ENCODE measurements around the gene STAT6. TPM values are rescaled to one million over a fixed set of nuclear protein-coding genes. Genes with fewer than 3 reads are reported as not detected.
"Not testable (repeated sequence)": the region's sequence is repeated elsewhere in the genome, so short reads cannot be mapped to it uniquely, and the experiment has no call there.

The STAT6 gene
- total RNA-seq, 1 experiment from 2014 or later: 122 TPM

GRCh38 chr12:57078519-57079404, 32.4 kb downstream of the STAT6 start, which contains the start of gene NEMP1:
Gene NEMP1 (minus strand): TSS chr12:57078791. CDS start chr12:57078745, 46 bp downstream.
- H3K4me2 ChIP-seq: peak within 1 kb of the TSS; percentile 94
- peak; percentile 96 to 100 for DNase-seq
- H4K20me1 ChIP-seq (ENCODE audit: insufficient read depth): no peaks in the 10 kb centered on the region
- H3K4me3 ChIP-seq: peak within 1 kb of the TSS; percentile 90
- H3K27ac ChIP-seq: peak within 1 kb of the TSS; percentile 59
- peaks cover 18% of the 10 kb centered on the region for H3K79me2 ChIP-seq (ENCODE audit: low read depth)
- peaks cover 13% of the 10 kb centered on the region for H3K4me1 ChIP-seq (replicated peaks; ENCODE audit: insufficient read depth)
- no peaks in the 10 kb centered on the region for H3K27me3 ChIP-seq (ENCODE audit: insufficient read depth, low read depth)
- no TSS peak for BruUV-seq (replicated peaks)
- POLR2A ChIA-PET (ENCODE audit: unreplicated experiment): interaction anchor here (0.6 to 1.2 kb wide), 7 partner anchors 9 to 745 kb away, joined by 3 to 16 read pairs (median 4); partner anchors contain the start of genes NAB2, PAN2 and ZBTB39
- no peaks in the 10 kb centered on the region for H3K9me3 ChIP-seq (ENCODE audit: insufficient read depth, low read depth)
- no peaks in the 10 kb centered on the region for H3F3A ChIP-seq (ENCODE audit: insufficient read depth, low read depth)
- no peaks in the 10 kb centered on the region for H3K36me3 ChIP-seq (ENCODE audit: low read depth)
- H3K9me2 ChIP-seq (ENCODE audit: insufficient read depth): no peaks in the 10 kb centered on the region
- intact Hi-C loops (cut with micrococcal nuclease; ENCODE audit: unreplicated experiment): loop anchor here (1.0 to 2.0 kb wide), 2 partner anchors 9 to 34 kb away; no protein-coding TSS in a partner anchor
- peak within 1 kb of the TSS; percentile 95 for H2AFZ ChIP-seq
- CTCF ChIA-PET: interaction anchor here (0.6 to 2.6 kb wide), 9 partner anchors 10 to 1152 kb away, joined by 3 to 23 read pairs (median 4); partner anchors contain the start of genes SHMT2 and STAT6
- TF ChIP-seq CTCF (conservative IDR thresholded peaks at IDR 0.05): no peak
- TF ChIP-seq EZH2 (IDR thresholded peaks at IDR 0.05; ENCODE audit: low read depth): no peak

- H3K27me3 ChIP-seq (ENCODE audit: insufficient read depth, low read depth); H2AFZ ChIP-seq; H3K4me3 ChIP-seq; BruUV-seq (replicated peaks); H3K4me2 ChIP-seq; H3K9me3 ChIP-seq (ENCODE audit: insufficient read depth, low read depth); H3K4me1 ChIP-seq (replicated peaks; ENCODE audit: insufficient read depth); H4K20me1 ChIP-seq (ENCODE audit: insufficient read depth); H3K36me3 ChIP-seq (ENCODE audit: low read depth); intact Hi-C loops (cut with micrococcal nuclease; ENCODE audit: unreplicated experiment); DNase-seq; H3K27ac ChIP-seq; H3K9me2 ChIP-seq (ENCODE audit: insufficient read depth): not testable (repeated sequence)
- ChIA-PET CTCF (interaction anchor here (0.5 to 0.9 kb wide), 5 partner anchors 38 to 501 kb away, joined by 3 to 6 read pairs (median 4); no protein-coding TSS in a partner anchor), POLR2A (ENCODE audit: unreplicated experiment) (interaction anchor here (0.6 kb wide), 1 partner anchor 24 kb away, joined by 20 read pairs; no protein-coding TSS in a partner anchor)
- H3K79me2 ChIP-seq (ENCODE audit: low read depth): peaks cover 18% of the 10 kb centered on the region
- 0 out of 2 replicates have a peak, but pooled peaks cover 10% of the 10 kb centered on the region for H3F3A ChIP-seq (ENCODE audit: insufficient read depth, low read depth)
These were observed 37.4 kb downstream of the STAT6 start for GRCh38 chr12:57073566-57074450.

GRCh38 chr12:57072661-57073060, 38.5 kb downstream of the STAT6 start:
- H3K27ac ChIP-seq: no peak overlapping the region
- peaks cover 11% of the 10 kb centered on the region for H3K79me2 ChIP-seq (ENCODE audit: low read depth)
- H2AFZ ChIP-seq: no peak overlapping the region
- peaks cover 5% of the 10 kb centered on the region for H3K4me1 ChIP-seq (replicated peaks; ENCODE audit: insufficient read depth)
- no peaks in the 10 kb centered on the region for H4K20me1 ChIP-seq (ENCODE audit: insufficient read depth)
- no peak overlapping the region for H3K4me3 ChIP-seq
- BruUV-seq (replicated peaks): no TSS peak
- no peaks in the 10 kb centered on the region for H3K9me3 ChIP-seq (ENCODE audit: insufficient read depth, low read depth)
- 0 out of 2 replicates have a peak, but pooled peaks cover 10% of the 10 kb centered on the region for H3F3A ChIP-seq (ENCODE audit: insufficient read depth, low read depth)
- no peak overlapping the region for H3K4me2 ChIP-seq
- POLR2A ChIA-PET (ENCODE audit: unreplicated experiment): no interaction called here
- peaks cover 5% of the 10 kb centered on the region; the same call in 1 of the 2 replicates for H3K36me3 ChIP-seq (ENCODE audit: low read depth)
- no peaks in the 10 kb centered on the region for H3K27me3 ChIP-seq (ENCODE audit: insufficient read depth, low read depth)
- no peaks in the 10 kb centered on the region for H3K9me2 ChIP-seq (ENCODE audit: insufficient read depth)
- intact Hi-C loops (cut with micrococcal nuclease; ENCODE audit: unreplicated experiment): no loop called here
- TF ChIP-seq CTCF (conservative IDR thresholded peaks at IDR 0.05) (no peak), EZH2 (IDR thresholded peaks at IDR 0.05; ENCODE audit: low read depth) (no peak)
- DNase-seq: no peak
- CTCF ChIA-PET: interaction anchor here (0.6 to 0.9 kb wide), 2 partner anchors 10 to 39 kb away, joined by 3 read pairs; no protein-coding TSS in a partner anchor
